WTC11 (cell line): ENCODE data around the gene CUL2. TPM values are rescaled to one million over a fixed set of nuclear protein-coding genes. Genes with fewer than 3 reads are reported as not detected.

Experiments used
- ATAC-seq: fragments of 200-7000 bp; cut with Tn5 transposase; 2 replicates; pipeline ENCODE4 v1.10.0; 2021; ENCODE audit warnings: mild to moderate bottlenecking, moderate library complexity
- CTCF ChIA-PET: fragments of 300-600 bp; sonication (Branson Sonifier 250); formaldehyde crosslinking; loops from one replicate; lab custom pipeline; 2021; ENCODE audit warnings: antibody characterized with exemption; lab: Charles Lee
- POLR2A ChIA-PET: fragments of 350-600 bp; sonication (Branson Sonifier 250); formaldehyde crosslinking; loops from one replicate; lab custom pipeline; 2021; ENCODE audit warnings: antibody characterized with exemption; lab: Charles Lee
- DNase-seq: peaks from one replicate; pipeline ENCODE4 v3.0.0; 2021; ENCODE audit warnings: low spot score
- H3K27ac Mint-ChIP-seq: 2 replicates; pipeline ENCODE4 v1.8.0; 2021; ENCODE audit warnings: mixed read lengths
- H3K27me3 Mint-ChIP-seq: 2 replicates; pipeline ENCODE4 v1.8.0; 2021; ENCODE audit warnings: low read depth, mild to moderate bottlenecking, moderate library complexity, mixed read lengths
- H3K36me3 Mint-ChIP-seq: 2 replicates; pipeline ENCODE4 v1.8.0; 2021; ENCODE audit warnings: mixed read lengths
- H3K4me1 Mint-ChIP-seq: 2 replicates; pipeline ENCODE4 v1.8.0; 2022; ENCODE audit warnings: mixed read lengths
- H3K4me3 Mint-ChIP-seq: 2 replicates; pipeline ENCODE4 v1.8.0; 2021; ENCODE audit warnings: mild to moderate bottlenecking, moderate library complexity, mixed read lengths
- H3K9me3 Mint-ChIP-seq: 2 replicates; pipeline ENCODE4 v1.8.0; 2021; ENCODE audit warnings: mixed read lengths
- ATF6 ChIP-seq: sonication (generic); formaldehyde crosslinking; IDR thresholded peaks from 2 replicates; pipeline ENCODE4 v1.8.1; 2023; ENCODE audit warnings: mild to moderate bottlenecking, missing genetic modification reagents
- CTCF ChIP-seq: fragments of 200-600 bp; IDR thresholded peaks from 2 replicates; pipeline ENCODE4 v1.8.0; 2022; ENCODE audit warnings: antibody characterized with exemption
- ELF4 ChIP-seq: sonication (generic); formaldehyde crosslinking; IDR thresholded peaks from 2 replicates; pipeline ENCODE4 v1.8.1; 2022; ENCODE audit warnings: low read depth, mild to moderate bottlenecking, moderate library complexity, missing genetic modification reagents
- FOXJ3 ChIP-seq: sonication (generic); formaldehyde crosslinking; IDR thresholded peaks from 2 replicates; pipeline ENCODE4 v1.9.0; 2021; ENCODE audit warnings: missing genetic modification reagents, mild to moderate bottlenecking, borderline replicate concordance
- FOXP4 ChIP-seq: sonication (generic); formaldehyde crosslinking; IDR thresholded peaks from 2 replicates; pipeline ENCODE4 v1.8.0; 2022; ENCODE audit warnings: mild to moderate bottlenecking, missing genetic modification reagents
- GABPB1 ChIP-seq: sonication (generic); formaldehyde crosslinking; IDR thresholded peaks from 2 replicates; pipeline ENCODE4 v1.8.1; 2023; ENCODE audit warnings: mild to moderate bottlenecking, missing genetic modification reagents
- GRHL2 ChIP-seq: fragments of 250-450 bp; sonication (Bioruptor Pico); IDR thresholded peaks from 2 replicates; pipeline ENCODE4 v1.8.0; 2022; ENCODE audit warnings: mild to moderate bottlenecking, moderate library complexity; ENCODE audit not compliant: insufficient replicate concordance, severe bottlenecking
- MYBL2 ChIP-seq: sonication (generic); formaldehyde crosslinking; IDR thresholded peaks from 2 replicates; pipeline ENCODE4 v1.8.1; 2023; ENCODE audit warnings: mild to moderate bottlenecking, moderate library complexity, missing genetic modification reagents
- PRDM15 ChIP-seq: sonication (generic); formaldehyde crosslinking; IDR thresholded peaks from 2 replicates; pipeline ENCODE4 v1.8.0; 2022; ENCODE audit warnings: missing genetic modification reagents
- SP1 ChIP-seq: sonication (generic); formaldehyde crosslinking; conservative IDR thresholded peaks from 2 replicates; pipeline ENCODE4 v1.8.1; 2022; ENCODE audit warnings: missing genetic modification reagents
- ZBTB43 ChIP-seq: sonication (generic); formaldehyde crosslinking; IDR thresholded peaks from 2 replicates; pipeline ENCODE4 v1.8.1; 2023; ENCODE audit warnings: mild to moderate bottlenecking, missing genetic modification reagents
- ZMAT4 ChIP-seq: fragments of 250-450 bp; sonication (Bioruptor Pico); IDR thresholded peaks from 2 replicates; pipeline ENCODE4 v1.9.0; 2021; ENCODE audit warnings: mild to moderate bottlenecking
- ZNF281 ChIP-seq: sonication (generic); formaldehyde crosslinking; IDR thresholded peaks from 2 replicates; pipeline ENCODE4 v1.8.0; 2023; ENCODE audit warnings: mild to moderate bottlenecking, missing genetic modification reagents
- ZNF317 ChIP-seq: sonication (generic); formaldehyde crosslinking; IDR thresholded peaks from 2 replicates; pipeline ENCODE4 v1.8.1; 2023; ENCODE audit warnings: low read depth, mild to moderate bottlenecking, moderate library complexity, missing genetic modification reagents, borderline replicate concordance
- total RNA-seq: library from RNA; stranded (reverse); gene quantifications from 3 replicates; pipeline ENCODE4 v1.2.3, GENCODE V29; 2021

Gene CUL2
- total RNA-seq, 1 experiment from 2014 or later: 38.3 TPM

GRCh38 chr10:35126530-35127288 is 36.6 kb upstream of the CUL2 start, which contains the start of gene CREM (continued):
- TF ChIP-seq ZNF281 (CRISPR knock-in tag) (peak; percentile 84), ZMAT4 (no peak), GABPB1 (CRISPR knock-in tag) (peak; percentile 59; the same call in 1 of the 2 replicates), ZNF317 (CRISPR knock-in tag) (0 out of 2 replicates have a peak, but pooled peaks have one; percentile 63), SP1 (CRISPR knock-in tag) (peak; percentile 63), MYBL2 (peak; percentile 89), FOXP4 (peak; percentile 82), GRHL2 (CRISPR knock-in tag) (no peak), FOXJ3 (CRISPR knock-in tag) (no peak), CTCF (peak; percentile 94)

- H3K36me3 Mint-ChIP-seq: no peaks in the 10 kb centered on the region
- H3K27ac Mint-ChIP-seq: no peak overlapping the region
- ChIA-PET POLR2A (interaction anchor here (0.5 to 1.7 kb wide), 3 partner anchors 36 to 723 kb away, joined by 3 to 10 read pairs (median 4); partner anchors contain the start of gene CUL2), CTCF (interaction anchor here (0.6 to 3.0 kb wide), 26 partner anchors 9 to 488 kb away, joined by 3 to 48 read pairs (median 4); no protein-coding TSS in a partner anchor)
- DNase-seq (no peak), ATAC-seq (no peak)
- peak overlapping the region; percentile 66 for H3K4me3 Mint-ChIP-seq
- no peaks in the 10 kb centered on the region; the same call in 1 of the 2 replicates for H3K27me3 Mint-ChIP-seq
- H3K4me1 Mint-ChIP-seq: peaks cover 13% of the 10 kb centered on the region
- H3K9me3 Mint-ChIP-seq: no peaks in the 10 kb centered on the region
- TF ChIP-seq PRDM15 (CRISPR knock-in tag) (no peak), ELF4 (0 out of 2 replicates have a peak, but pooled peaks have one; percentile 41), ATF6 (CRISPR knock-in tag) (no peak), ZBTB43 (CRISPR knock-in tag) (0 out of 2 replicates have a peak, but pooled peaks have one; percentile 29)
Observed at GRCh38 chr10:35126062-35126529, 36.0 kb upstream of the CUL2 start.
